ENCODE results near the gene DFFA.
A peak's percentile ranks its signal among the peaks of the same experiment; 100 is the strongest.
"Not testable (repeated sequence)": the region's sequence is repeated elsewhere in the genome, so short reads cannot be mapped to it uniquely, and the experiment has no call there.

The DFFA gene

DNA sequence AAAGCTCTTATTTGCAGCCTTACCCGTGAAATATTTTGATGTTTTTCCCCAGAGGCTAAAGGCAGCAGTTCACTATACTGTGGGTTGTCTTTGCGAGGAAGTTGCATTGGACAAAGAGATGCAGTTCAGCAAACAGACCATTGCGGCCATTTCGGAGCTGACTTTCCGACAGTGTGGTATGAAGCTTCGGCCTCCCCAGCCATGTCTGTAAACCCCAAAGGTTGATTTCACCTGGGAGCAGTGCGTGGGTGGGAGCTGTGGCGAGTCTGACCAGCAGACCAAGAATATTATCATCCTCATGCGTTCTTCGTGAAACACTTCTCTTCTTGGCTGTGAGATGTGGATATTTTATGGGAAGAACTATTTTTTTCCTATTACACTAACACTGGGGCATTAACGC lies 38.5 kb downstream of the DFFA start:
- Mint-ChIP-seq H3K27me3 (no peaks in the 10 kb centered on the region), H3K4me1 (ENCODE audit: low read depth) (peaks cover 18% of the 10 kb centered on the region), H3K4me3 (no peak overlapping the region), H3K36me3 (ENCODE audit: low read depth) (peaks cover 7% of the 10 kb centered on the region), H3K9me3 (no peaks in the 10 kb centered on the region), H3K27ac (no peak overlapping the region)

DNA sequence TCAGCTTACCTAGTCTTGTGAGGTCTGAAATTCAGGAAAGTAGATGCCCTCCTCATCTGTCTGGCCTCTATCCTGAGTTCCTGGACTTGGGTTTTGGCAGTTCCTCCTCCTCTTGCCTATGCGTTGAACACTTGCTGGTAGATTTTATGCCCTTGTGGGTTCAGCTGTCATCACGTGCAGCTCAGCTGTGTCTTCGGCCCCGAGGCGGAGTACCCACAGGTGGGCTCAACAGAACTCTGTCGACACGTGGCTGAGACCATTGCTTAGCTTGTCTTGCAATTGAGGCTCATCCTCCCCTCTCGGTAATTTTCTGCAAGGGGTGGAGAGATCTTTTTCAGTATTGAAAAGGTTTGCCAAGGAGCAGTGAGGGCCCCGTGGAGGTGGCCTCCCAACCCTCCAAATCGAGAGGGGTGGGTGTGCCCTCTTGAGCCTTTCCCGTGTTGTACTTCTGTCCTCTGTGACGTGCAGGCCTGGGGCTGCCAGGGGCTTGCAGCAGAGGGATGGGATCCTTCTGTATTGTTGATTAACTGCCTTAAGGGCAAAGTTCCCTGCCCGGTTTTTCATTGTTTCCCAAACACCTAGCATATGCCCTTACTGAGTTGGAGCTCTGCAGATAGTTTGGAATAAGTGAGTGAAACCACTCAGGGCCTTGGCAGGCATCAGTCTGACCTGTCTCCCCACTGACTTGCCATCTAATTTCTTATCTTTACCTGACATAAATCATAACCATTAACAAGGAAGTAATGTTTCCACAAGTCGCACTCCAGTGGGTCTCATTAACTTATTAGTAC lies 39.2 kb downstream of the DFFA start:
- Mint-ChIP-seq H3K27me3 (no peaks in the 10 kb centered on the region), H3K36me3 (ENCODE audit: low read depth) (peaks cover 7% of the 10 kb centered on the region), H3K4me1 (ENCODE audit: low read depth) (peaks cover 18% of the 10 kb centered on the region), H3K9me3 (no peaks in the 10 kb centered on the region), H3K4me3 (no peak overlapping the region), H3K27ac (no peak overlapping the region)

DNA sequence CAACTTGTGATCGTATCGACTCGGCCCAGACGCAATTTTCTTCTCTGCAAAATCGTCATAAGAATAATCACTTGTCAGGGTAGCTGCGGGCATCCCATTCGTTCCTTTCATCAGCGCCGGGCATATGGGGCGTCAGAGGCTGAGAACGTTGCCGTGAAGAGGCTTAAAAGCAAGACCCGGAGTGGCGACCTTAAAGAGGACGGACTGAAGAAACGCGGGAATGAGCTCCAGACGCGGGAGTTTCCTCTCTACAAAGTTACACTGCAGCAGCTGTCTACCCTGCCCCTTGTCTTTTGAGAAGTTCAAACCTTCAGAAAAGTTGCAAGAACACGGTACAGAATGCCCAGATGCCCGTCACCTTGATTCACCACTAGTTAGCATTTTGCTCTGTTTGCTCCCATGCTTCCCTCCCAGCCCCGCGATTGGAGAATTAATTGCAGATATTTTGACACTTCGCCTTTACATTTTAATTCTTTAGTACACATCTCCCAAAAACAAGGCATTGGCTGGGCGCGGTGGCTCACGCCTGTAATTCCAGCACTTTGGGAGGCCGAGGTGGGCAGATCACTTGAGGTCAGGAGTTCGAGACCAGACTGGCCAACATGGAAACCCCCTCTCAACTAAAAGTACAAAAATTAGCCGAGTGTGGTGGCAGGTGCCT lies 41.1 kb downstream of the DFFA start:
- Mint-ChIP-seq H3K9me3 (no peaks in the 10 kb centered on the region), H3K27me3 (no peaks in the 10 kb centered on the region), H3K36me3 (ENCODE audit: low read depth) (peaks cover 7% of the 10 kb centered on the region), H3K4me3 (peak overlapping the region; percentile 90), H3K27ac (peak overlapping the region; percentile 90), H3K4me1 (ENCODE audit: low read depth) (peaks cover 18% of the 10 kb centered on the region)

DNA sequence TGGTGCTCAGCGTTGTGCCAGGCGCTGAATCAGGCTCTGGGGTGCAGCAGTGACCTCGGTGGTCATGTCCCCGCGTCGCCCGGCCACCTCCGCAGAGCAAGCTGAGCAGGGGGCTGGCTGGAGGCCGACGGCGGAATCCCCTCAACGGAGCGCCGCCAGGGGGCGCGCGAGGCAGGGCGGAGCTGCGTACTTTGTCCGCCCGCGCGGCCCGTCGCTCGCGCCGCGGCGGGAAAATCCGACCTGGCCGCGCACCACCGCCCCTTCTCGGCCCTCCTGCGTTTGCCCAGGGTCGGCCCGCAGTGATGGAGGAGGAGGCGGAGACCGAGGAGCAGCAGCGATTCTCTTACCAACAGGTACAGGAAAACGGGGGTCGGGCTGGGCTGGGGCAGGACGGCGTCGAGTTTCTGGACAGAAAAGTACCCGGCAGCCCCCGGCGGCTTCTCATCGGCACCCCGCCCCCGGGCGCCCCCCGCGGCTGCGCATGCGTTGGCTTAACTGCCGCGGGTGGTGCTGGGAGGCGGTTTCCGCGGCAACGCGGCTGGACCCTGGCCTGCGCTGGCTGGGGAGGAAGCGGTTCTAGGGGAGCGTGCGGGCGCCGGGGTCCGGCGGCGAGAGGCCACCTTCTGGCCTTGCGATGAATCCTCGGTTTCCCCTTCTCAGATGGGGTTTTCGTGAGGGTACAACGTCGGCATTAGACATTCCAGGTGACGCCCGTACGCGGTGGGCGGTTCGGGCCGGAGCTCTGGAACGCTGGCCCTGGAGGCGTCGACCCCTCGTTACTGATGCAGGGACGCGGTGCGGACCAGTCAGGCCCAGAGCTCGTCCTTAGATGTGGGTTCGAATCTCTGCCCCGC lies 41.9 kb downstream of the DFFA start, which contains the start of gene CENPS:
Gene CENPS (plus strand): TSS at position 218 of the 854 bp plus-strand sequence. CDS start 85 bp downstream, at position 303.
- Mint-ChIP-seq H3K4me1 (ENCODE audit: low read depth) (peaks cover 18% of the 10 kb centered on the region), H3K27me3 (no peaks in the 10 kb centered on the region), H3K9me3 (no peaks in the 10 kb centered on the region), H3K4me3 (peak within 1 kb of the TSS; percentile 90), H3K27ac (peak within 1 kb of the TSS; percentile 92), H3K36me3 (ENCODE audit: low read depth) (peaks cover 7% of the 10 kb centered on the region)

DNA sequence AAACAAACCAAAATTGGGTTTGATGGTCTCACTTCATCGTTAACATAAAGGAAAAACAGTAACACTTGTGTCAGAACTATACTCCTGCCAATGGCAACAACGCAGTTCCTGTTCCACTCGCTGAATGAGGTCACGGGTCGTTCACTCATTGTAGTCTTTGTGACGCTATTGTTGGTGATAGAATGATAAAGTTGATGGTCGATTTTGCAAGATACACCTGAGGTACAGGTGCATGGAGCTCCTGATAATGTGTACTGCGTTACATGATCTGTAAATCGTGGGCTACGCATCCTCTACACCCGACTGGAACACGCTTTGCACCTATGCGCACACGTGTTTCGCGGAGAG lies 42.5 kb downstream of the DFFA start:
- no peaks in the 10 kb centered on the region for H3K27me3 Mint-ChIP-seq
- peak overlapping the region; percentile 63 for H3K27ac Mint-ChIP-seq
- H3K9me3 Mint-ChIP-seq, result no peaks in the 10 kb centered on the region
- peaks cover 7% of the 10 kb centered on the region for H3K36me3 Mint-ChIP-seq (ENCODE audit: low read depth)
- peaks cover 18% of the 10 kb centered on the region for H3K4me1 Mint-ChIP-seq (ENCODE audit: low read depth)
- peak overlapping the region; percentile 90 for H3K4me3 Mint-ChIP-seq

DNA sequence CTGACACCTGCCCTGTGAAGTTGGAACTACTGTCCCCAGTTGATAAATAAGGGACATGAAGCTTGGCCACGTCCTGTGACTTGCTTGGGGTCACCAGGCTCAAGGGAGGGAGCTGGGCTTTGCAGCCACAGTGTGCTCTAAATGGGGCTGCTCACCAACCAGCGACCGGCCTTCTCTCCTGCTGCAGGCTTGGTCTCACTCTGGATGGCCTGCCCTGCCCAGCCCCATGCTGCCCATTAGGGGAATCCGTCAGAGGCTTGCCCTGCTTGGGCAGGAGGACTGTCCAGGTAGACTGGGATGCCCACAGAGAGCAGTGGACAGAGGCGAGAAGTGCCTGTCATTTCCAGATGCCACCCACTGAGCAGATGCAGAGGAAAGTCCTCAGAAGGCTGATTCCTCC lies 43.3 kb downstream of the DFFA start:
- H3K27me3 Mint-ChIP-seq, result no peaks in the 10 kb centered on the region
- peaks cover 7% of the 10 kb centered on the region for H3K36me3 Mint-ChIP-seq (ENCODE audit: low read depth)
- no peak overlapping the region for H3K27ac Mint-ChIP-seq
- H3K9me3 Mint-ChIP-seq, result no peaks in the 10 kb centered on the region
- H3K4me3 Mint-ChIP-seq, result no peak overlapping the region
- peaks cover 18% of the 10 kb centered on the region for H3K4me1 Mint-ChIP-seq (ENCODE audit: low read depth)

DNA sequence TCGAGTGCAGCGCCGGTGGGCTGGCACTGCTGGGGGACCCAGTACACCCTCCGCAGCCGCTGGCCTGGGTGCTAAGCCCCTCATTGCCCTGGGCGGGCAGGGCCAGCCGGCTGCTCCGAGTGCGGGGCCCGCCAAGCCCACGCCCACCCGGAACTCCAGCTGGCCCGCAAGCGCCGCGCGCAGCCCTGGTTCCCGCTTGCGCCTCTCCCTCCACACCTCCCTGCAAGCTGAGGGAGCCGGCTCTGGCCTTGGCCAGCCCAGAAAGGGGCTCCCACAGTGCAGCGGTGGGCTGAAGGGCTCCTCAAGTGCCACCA lies 45.8 kb downstream of the DFFA start:
- H3K27ac Mint-ChIP-seq; H3K27me3 Mint-ChIP-seq; H3K36me3 Mint-ChIP-seq (ENCODE audit: low read depth); H3K4me3 Mint-ChIP-seq; H3K9me3 Mint-ChIP-seq: not testable (repeated sequence)
- H3K4me1 Mint-ChIP-seq (ENCODE audit: low read depth), result peaks cover 14% of the 10 kb centered on the region

DNA sequence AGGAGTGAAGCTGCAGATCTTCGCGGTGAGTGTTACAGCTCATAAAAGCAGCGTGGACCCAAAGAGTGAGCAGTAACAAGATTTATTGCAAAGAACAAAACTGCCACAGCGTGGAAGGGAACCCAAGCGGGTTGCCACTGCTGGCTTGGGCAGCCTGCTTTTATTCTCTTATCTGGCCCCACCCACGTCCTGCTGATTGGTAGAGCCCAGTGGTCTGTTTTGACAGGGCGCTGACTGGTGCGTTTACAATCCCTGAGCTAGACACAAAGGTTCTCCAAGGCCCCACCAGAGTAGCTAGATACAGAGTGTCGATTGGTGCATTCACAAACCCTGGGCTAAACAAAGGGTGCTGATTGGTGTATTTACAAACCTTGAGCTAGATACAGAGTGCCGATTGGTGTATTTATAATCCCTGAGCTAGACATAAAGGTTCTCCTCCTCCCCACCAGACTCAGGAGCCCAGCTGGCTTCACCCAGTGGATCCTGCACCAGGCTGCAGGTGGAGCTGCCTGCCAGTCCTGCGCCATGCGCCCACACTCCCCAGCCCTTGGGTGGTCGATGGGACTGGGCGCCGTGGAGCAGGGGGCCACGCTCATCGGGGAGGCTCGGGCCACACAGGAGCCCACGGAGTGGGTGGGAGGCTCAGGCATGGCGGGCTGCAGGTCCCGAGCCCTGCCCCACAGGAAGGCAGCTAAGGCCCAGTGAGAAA lies 46.3 kb downstream of the DFFA start:
- not testable (repeated sequence) for H3K27me3 Mint-ChIP-seq; H3K27ac Mint-ChIP-seq; H3K4me3 Mint-ChIP-seq; H3K9me3 Mint-ChIP-seq; H3K4me1 Mint-ChIP-seq (ENCODE audit: low read depth); H3K36me3 Mint-ChIP-seq (ENCODE audit: low read depth)

DNA sequence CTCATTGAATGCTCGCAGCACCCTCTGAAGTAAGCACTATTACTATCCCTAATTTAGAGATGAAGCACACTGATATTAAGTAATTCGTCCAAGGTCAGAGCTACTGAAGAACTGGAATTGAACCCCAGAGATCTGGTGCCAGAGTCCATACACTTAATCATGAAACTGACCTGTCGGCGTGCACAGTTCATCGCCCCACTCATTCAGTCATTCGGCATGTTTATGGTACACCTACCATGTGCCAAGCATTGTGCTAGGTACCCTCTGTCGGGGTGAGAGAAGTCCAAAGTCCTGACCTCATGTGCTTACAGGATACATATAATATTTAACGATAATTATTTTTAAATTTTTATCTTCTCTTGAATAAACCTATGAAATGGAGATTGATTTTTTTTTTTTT lies 47.7 kb downstream of the DFFA start:
- peaks cover 1% of the 10 kb centered on the region for H3K4me1 Mint-ChIP-seq (ENCODE audit: low read depth)
- H3K9me3 Mint-ChIP-seq, result no peaks in the 10 kb centered on the region
- H3K36me3 Mint-ChIP-seq (ENCODE audit: low read depth), result peaks cover 14% of the 10 kb centered on the region
- H3K27me3 Mint-ChIP-seq, result no peaks in the 10 kb centered on the region
- no peak overlapping the region for H3K27ac Mint-ChIP-seq
- H3K4me3 Mint-ChIP-seq, result no peak overlapping the region

DNA sequence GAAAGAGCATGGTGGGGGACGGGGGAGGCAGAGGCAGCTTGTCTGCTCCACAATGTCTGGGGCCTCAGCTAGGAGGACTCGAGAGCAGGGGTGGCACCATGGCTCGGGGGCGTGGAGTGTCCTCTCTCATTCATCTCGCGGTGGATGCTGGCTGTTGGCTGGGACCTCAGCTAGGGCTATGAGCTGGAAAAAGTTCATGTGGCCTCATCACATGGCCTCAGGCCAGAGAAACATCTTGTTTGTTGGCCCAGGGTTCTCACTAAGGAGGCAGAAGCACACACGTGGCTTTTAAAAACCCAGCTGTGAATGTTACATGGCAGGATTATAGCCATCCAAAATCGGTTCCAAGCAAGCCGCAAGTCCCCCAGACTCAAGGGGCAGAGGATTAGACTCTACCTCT lies 48.3 kb downstream of the DFFA start:
- H3K9me3 Mint-ChIP-seq, result no peaks in the 10 kb centered on the region
- H3K27ac Mint-ChIP-seq, result no peak overlapping the region
- no peaks in the 10 kb centered on the region for H3K27me3 Mint-ChIP-seq
- no peak overlapping the region for H3K4me3 Mint-ChIP-seq
- peaks cover 20% of the 10 kb centered on the region for H3K36me3 Mint-ChIP-seq (ENCODE audit: low read depth)
- H3K4me1 Mint-ChIP-seq (ENCODE audit: low read depth), result no peaks in the 10 kb centered on the region

DNA sequence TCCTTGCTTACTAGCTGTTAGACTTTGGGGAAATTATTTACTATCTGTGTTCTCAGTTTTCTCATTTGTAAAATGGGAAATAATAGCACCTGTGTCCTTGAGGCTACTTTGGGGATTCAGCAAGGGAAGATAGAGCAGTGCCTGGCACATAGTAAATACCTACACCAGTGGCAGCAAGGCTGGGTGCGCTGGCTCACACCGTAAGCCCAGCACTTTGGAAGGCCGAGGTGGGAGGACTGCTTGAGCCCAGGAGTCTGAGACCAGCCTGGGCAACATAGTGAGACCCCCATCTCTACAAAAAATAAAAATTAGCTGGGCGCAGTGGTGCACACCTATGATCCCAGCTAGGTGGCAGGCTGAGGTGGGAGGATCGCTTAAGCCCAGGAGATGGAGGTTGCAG lies 50.7 kb downstream of the DFFA start:
- H3K27ac Mint-ChIP-seq, result no peak overlapping the region
- H3K4me3 Mint-ChIP-seq, result no peak overlapping the region
- H3K36me3 Mint-ChIP-seq (ENCODE audit: low read depth), result peaks cover 40% of the 10 kb centered on the region
- H3K27me3 Mint-ChIP-seq, result no peaks in the 10 kb centered on the region
- H3K9me3 Mint-ChIP-seq, result no peaks in the 10 kb centered on the region
- H3K4me1 Mint-ChIP-seq (ENCODE audit: low read depth), result no peaks in the 10 kb centered on the region

DNA sequence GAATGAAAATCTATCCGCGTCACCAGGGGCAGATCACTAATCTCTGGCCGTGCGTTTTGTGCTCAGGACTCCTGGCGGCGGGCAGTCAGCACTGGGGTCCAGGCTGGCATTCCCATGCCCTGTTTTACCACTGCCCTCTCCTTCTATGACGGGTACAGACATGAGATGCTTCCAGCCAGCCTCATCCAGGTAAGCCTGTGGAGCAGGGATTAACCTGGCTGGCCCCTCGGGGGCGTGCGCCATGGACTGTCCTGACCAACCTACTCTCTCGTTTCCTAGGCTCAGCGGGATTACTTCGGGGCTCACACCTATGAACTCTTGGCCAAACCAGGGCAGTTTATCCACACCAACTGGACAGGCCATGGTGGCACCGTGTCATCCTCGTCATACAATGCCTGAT lies 53.0 kb downstream of the DFFA start:
- Mint-ChIP-seq H3K27ac (no peak overlapping the region), H3K36me3 (ENCODE audit: low read depth) (peaks cover 60% of the 10 kb centered on the region), H3K9me3 (no peaks in the 10 kb centered on the region), H3K4me3 (no peak overlapping the region), H3K27me3 (no peaks in the 10 kb centered on the region), H3K4me1 (ENCODE audit: low read depth) (peaks cover 8% of the 10 kb centered on the region)

DNA sequence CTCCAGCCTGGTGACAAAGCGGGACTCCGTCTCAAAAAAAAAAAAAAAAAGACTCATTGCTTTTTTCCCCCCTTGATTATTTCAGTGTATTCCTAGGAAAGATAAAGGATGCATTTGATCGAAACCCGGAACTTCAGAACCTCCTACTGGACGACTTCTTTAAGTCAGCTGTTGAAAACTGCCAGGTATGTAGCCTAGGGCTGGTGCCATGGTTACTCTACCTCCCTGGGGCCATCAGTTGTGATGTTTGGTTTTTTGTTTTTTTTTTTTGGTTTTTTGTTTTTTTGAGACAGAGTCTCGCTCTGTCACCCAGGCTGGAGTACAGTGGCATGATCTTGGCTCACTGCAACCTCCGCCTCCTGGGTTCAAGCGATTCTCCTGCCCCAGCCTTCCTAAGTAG lies 53.6 kb downstream of the DFFA start:
- not testable (repeated sequence) for H3K27ac Mint-ChIP-seq; H3K4me3 Mint-ChIP-seq; H3K27me3 Mint-ChIP-seq; H3K4me1 Mint-ChIP-seq (ENCODE audit: low read depth); H3K9me3 Mint-ChIP-seq
- H3K36me3 Mint-ChIP-seq (ENCODE audit: low read depth), result peaks cover 64% of the 10 kb centered on the region

DNA sequence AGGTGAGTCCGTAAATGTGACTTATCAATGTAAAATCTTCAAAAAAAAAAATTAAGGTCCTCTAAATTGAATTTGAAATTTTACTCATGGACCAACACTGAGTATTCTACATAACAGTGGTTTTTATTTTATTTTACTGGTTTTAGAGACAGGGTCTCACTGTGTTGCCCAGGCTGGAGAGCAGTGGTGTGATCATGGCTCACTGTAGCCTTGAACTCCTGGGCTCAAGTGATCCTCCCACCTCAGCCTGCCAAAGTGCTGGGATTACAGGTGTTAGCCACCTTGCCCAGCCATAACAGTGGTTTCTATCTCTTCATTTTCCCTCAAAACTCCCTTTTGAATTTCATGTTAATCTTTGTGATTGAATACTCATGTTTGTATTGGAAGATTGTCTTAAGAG lies 56.4 kb downstream of the DFFA start:
- H3K9me3 Mint-ChIP-seq; H3K27ac Mint-ChIP-seq; H3K4me1 Mint-ChIP-seq (ENCODE audit: low read depth); H3K27me3 Mint-ChIP-seq; H3K4me3 Mint-ChIP-seq: not testable (repeated sequence)
- peaks cover 85% of the 10 kb centered on the region for H3K36me3 Mint-ChIP-seq (ENCODE audit: low read depth)
